Cardiac fibroblast (primary cell): ENCODE measurements around the gene CNOT11.

Source experiments
- DNase-seq, 2 donors: peaks; one replicate each; pipeline versions ENCODE4 v3.0.0 to v3.0.0-alpha.2; 2010; ENCODE audit warnings: low read depth in 2 of 2
- H3K4me3 ChIP-seq, 2 donors: replicated peaks in 1 of 2; 1 replicate in 1 of 2; 2 replicates in 1 of 2; pipeline ENCODE4 v1.5.1; 2011; ENCODE audit warnings: low read depth in 2 of 2, low read length in 2 of 2, mild to moderate bottlenecking in 2 of 2, moderate library complexity in 1 of 2
- CTCF ChIP-seq: IDR thresholded peaks from one replicate; pipeline ENCODE4 v1.5.1; 2011; ENCODE audit warnings: low read depth, mild to moderate bottlenecking, low read length, inconsistent platforms

Gene CNOT11

GRCh38 chr2:101262142-101262541, 9.5 kb downstream of the CNOT11 start:
- TF ChIP-seq CTCF: no peak
- DNase-seq: no peak
- no peak overlapping the region for H3K4me3 ChIP-seq

- no peak for TF ChIP-seq CTCF
- no peak for DNase-seq
- no peak overlapping the region for H3K4me3 ChIP-seq
Measured at GRCh38 chr2:101263377-101263800, 10.7 kb downstream of the CNOT11 start.

- H3K4me3 ChIP-seq: no peak overlapping the region
- DNase-seq: no peak
- TF ChIP-seq CTCF: no peak
Measured at GRCh38 chr2:101264360-101264939, 11.8 kb downstream of the CNOT11 start.

- no peak for DNase-seq
- no peak for TF ChIP-seq CTCF
- H3K4me3 ChIP-seq: no peak overlapping the region
Measured at GRCh38 chr2:101265893-101266499, 13.3 kb downstream of the CNOT11 start.

GRCh38 chr2:101267671-101268656, 15.3 kb downstream of the CNOT11 start:
- no peak for DNase-seq
- TF ChIP-seq CTCF: no peak
- no peak overlapping the region for H3K4me3 ChIP-seq

- DNase-seq: no peak
- H3K4me3 ChIP-seq: no peak overlapping the region
- TF ChIP-seq CTCF: no peak
Measured at GRCh38 chr2:101270700-101271259, 18.1 kb downstream of the CNOT11 start.
